SU-DHL-6 (cell line): ENCODE measurements around the gene FRMD3.

Experiments
- EZH2phosphoT487 ChIP-seq: fragments of 200-600 bp; sonication (generic), shearing (Covaris generic); conservative IDR thresholded peaks from 2 replicates; pipeline ENCODE4 v1.6.1; 2018; ENCODE audit warnings: mild to moderate bottlenecking, antibody characterized with exemption, low read length, moderate library complexity, mixed read lengths
- TF ChIP-seq, protein P1 (sequence below): fragments of 200-600 bp; sonication (generic); IDR thresholded peaks from one replicate; pipeline ENCODE4 v1.5.1; 2017; ENCODE audit warnings: antibody characterized with exemption, mild to moderate bottlenecking, low read length, moderate library complexity; ENCODE audit not compliant: insufficient read depth, poor library complexity, severe bottlenecking

DNA sequence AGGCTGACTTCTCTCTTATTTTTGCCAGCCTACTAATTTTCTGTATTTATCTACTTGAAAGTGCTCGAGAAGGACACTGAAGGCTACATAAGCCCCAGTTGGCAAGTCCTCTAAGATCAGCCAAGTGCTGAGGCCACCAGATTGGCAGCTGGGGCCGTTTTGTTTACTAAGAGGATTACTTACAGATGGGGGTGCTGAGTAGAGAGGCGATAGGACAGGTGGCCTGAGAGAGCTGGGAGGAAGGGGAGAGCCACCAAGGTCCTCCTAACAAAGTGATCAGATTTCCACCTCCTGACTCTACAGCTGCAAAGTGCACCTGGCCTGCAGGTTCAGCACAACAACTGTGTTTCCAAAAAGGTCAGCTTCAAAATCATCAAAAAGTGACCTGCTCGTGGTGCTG, 32.9 kb downstream of the FRMD3 start:
- TF ChIP-seq, protein P1, sequence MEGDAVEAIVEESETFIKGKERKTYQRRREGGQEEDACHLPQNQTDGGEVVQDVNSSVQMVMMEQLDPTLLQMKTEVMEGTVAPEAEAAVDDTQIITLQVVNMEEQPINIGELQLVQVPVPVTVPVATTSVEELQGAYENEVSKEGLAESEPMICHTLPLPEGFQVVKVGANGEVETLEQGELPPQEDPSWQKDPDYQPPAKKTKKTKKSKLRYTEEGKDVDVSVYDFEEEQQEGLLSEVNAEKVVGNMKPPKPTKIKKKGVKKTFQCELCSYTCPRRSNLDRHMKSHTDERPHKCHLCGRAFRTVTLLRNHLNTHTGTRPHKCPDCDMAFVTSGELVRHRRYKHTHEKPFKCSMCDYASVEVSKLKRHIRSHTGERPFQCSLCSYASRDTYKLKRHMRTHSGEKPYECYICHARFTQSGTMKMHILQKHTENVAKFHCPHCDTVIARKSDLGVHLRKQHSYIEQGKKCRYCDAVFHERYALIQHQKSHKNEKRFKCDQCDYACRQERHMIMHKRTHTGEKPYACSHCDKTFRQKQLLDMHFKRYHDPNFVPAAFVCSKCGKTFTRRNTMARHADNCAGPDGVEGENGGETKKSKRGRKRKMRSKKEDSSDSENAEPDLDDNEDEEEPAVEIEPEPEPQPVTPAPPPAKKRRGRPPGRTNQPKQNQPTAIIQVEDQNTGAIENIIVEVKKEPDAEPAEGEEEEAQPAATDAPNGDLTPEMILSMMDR, result no peak
- TF ChIP-seq EZH2phosphoT487, result no peak
